GM23338 (cell line): ENCODE results near the gene MTMR8. TPM values are rescaled to one million over a fixed set of nuclear protein-coding genes. Genes with fewer than 3 reads are reported as not detected.

ENCODE experiments used
- ATAC-seq: fragments of 200-7000 bp; cut with Tn5 transposase; 3 replicates; pipeline ENCODE4 v1.9.1; 2020
- DNase-seq: peaks from one replicate; pipeline ENCODE4 v3.0.0-alpha.2; 2015; ENCODE audit warnings: low spot score
- H2AFZ ChIP-seq: fragments of 200-600 bp; sonication (generic); 2 replicates; pipeline ENCODE4 v1.8.0; 2016; ENCODE audit warnings: antibody characterized with exemption, mild to moderate bottlenecking, moderate library complexity
- H3F3A ChIP-seq: fragments of 200-600 bp; sonication (generic); replicated peaks from 2 replicates; pipeline ENCODE4 v1.8.0; 2017; ENCODE audit warnings: antibody characterized with exemption, mixed run types, low read depth
- H3K27ac ChIP-seq: fragments of 200-600 bp; sonication (generic); 2 replicates; pipeline ENCODE4 v1.6.1; 2016; ENCODE audit warnings: low read depth
- H3K27me3 ChIP-seq: fragments of 200-600 bp; sonication (generic); 2 replicates; pipeline ENCODE4 v1.8.0; 2016; ENCODE audit warnings: mild to moderate bottlenecking, mixed run types, moderate library complexity; ENCODE audit not compliant: insufficient read depth
- H3K36me3 ChIP-seq: fragments of 200-600 bp; sonication (generic); 2 replicates; pipeline ENCODE4 v1.8.0; 2016; ENCODE audit warnings: mild to moderate bottlenecking; ENCODE audit not compliant: insufficient read depth
- H3K4me1 ChIP-seq: fragments of 200-600 bp; sonication (generic); 2 replicates; pipeline ENCODE4 v1.8.0; 2016; ENCODE audit warnings: mild to moderate bottlenecking, moderate library complexity; ENCODE audit not compliant: insufficient read depth
- H3K4me2 ChIP-seq: fragments of 200-600 bp; sonication (generic); 2 replicates; pipeline ENCODE4 v1.7.1; 2017; ENCODE audit warnings: mixed run types
- H3K4me3 ChIP-seq: fragments of 200-600 bp; sonication (generic); 2 replicates; pipeline ENCODE4 v1.6.1; 2016; ENCODE audit warnings: mixed run types
- H3K79me2 ChIP-seq: fragments of 200-600 bp; sonication (generic); replicated peaks from 2 replicates; pipeline ENCODE4 v1.8.0; 2017; ENCODE audit warnings: mild to moderate bottlenecking; ENCODE audit not compliant: insufficient read depth
- H3K9me2 ChIP-seq: fragments of 200-600 bp; sonication (generic); 2 replicates; pipeline ENCODE4 v1.8.0; 2017; ENCODE audit not compliant: insufficient read depth
- H4K20me1 ChIP-seq: fragments of 200-600 bp; sonication (generic); replicated peaks from 2 replicates; pipeline ENCODE4 v1.8.0; 2017; ENCODE audit warnings: mild to moderate bottlenecking; ENCODE audit not compliant: insufficient read depth
- H3K27ac Mint-ChIP-seq: 2 replicates; pipeline ENCODE4 v1.8.0; 2020; ENCODE audit warnings: inconsistent platforms, mild to moderate bottlenecking, moderate library complexity, mixed read lengths
- H3K27me3 Mint-ChIP-seq: 3 replicates; pipeline ENCODE4 v1.8.0; 2022; ENCODE audit warnings: low read depth, mild to moderate bottlenecking, moderate library complexity, mixed read lengths, inconsistent platforms; ENCODE audit not compliant: insufficient read depth, poor library complexity
- H3K36me3 Mint-ChIP-seq: 3 replicates; pipeline ENCODE4 v1.8.0; 2021; ENCODE audit warnings: low read depth, mild to moderate bottlenecking, inconsistent platforms, moderate library complexity, mixed read lengths
- H3K4me1 Mint-ChIP-seq: 3 replicates; pipeline ENCODE4 v1.8.0; 2020; ENCODE audit warnings: mild to moderate bottlenecking, inconsistent platforms, mixed read lengths
- H3K4me3 Mint-ChIP-seq: 3 replicates; pipeline ENCODE4 v1.8.0; 2021; ENCODE audit warnings: moderate library complexity, mild to moderate bottlenecking, inconsistent platforms, mixed read lengths
- H3K9me3 Mint-ChIP-seq: 3 replicates; pipeline ENCODE4 v1.8.0; 2020; ENCODE audit warnings: moderate library complexity, mild to moderate bottlenecking, inconsistent platforms, mixed read lengths
- CREB1 ChIP-seq: fragments of 250-450 bp; sonication (Bioruptor Pico); IDR thresholded peaks from 2 replicates; pipeline ENCODE4 v1.5.0; 2020; ENCODE audit warnings: low read depth, mild to moderate bottlenecking, moderate library complexity
- POLR2AphosphoS5 ChIP-seq: IDR thresholded peaks from 2 replicates; pipeline ENCODE4 v1.6.1; 2016; ENCODE audit warnings: antibody characterized with exemption, low read depth
- ZNF331 ChIP-seq: fragments of 250-450 bp; sonication (Bioruptor Pico); IDR thresholded peaks from 2 replicates; pipeline ENCODE4 v1.5.0; 2020; ENCODE audit warnings: low read depth, mild to moderate bottlenecking, moderate library complexity
- polyA plus RNA-seq: library from polyadenylated mRNA; unstranded; fragments of >200 nt; fragmentation: Nextera tagmentation; extraction: Ambion mirVana; gene quantifications from 2 replicates; pipeline ENCODE4 v1.2.1, GENCODE V29; 2016
- total RNA-seq: library from RNA; depleted of rRNA; stranded (reverse); fragments of >200 nt; shearing (Covaris generic); gene quantifications from 2 replicates; pipeline ENCODE4 v1.2.3, GENCODE V29; 2014
- TF ChIP-seq, protein P1 (sequence below), 2 experiments: fragments of 200-600 bp in 1 of 2; sonication (generic) in 1 of 2; conservative IDR thresholded peaks; 2 replicates each; pipeline versions ENCODE4 v1.5.1 to v1.6.1; 2016 to 2017; ENCODE audit warnings: antibody characterized with exemption in 2 of 2, low read depth in 2 of 2, mild to moderate bottlenecking in 2 of 2, moderate library complexity in 1 of 2
- TF ChIP-seq, protein P2 (sequence below): fragments of 250-450 bp; sonication (Bioruptor Pico); IDR thresholded peaks from 2 replicates; pipeline ENCODE4 v1.5.0; 2020; ENCODE audit warnings: mild to moderate bottlenecking, moderate library complexity

The MTMR8 gene
- total and polyA plus RNA-seq, 2 experiments from 2014 or later, result 5.6 to 8.8 TPM

DNA sequence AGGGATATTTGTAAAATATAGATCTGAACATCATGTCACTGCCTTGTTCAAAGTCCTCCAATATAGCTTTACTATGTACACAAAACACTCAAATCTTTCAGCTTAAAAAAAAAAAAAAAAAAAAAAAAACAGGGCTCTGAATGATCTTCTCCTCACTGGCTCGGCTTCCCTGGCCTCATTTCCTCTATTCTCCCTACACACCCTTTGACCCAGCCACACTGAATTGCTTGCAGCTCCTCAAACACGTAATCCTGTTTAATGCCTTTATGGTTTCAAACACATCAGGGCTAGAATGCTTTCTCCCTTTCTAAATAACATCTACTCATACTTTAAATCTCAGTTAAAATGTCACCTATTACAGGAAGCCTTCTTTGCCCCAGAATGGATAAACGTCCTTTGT, 60.8 kb downstream of the MTMR8 start:
- Histone ChIP-seq H3K4me3 (no peak overlapping the region), H3K9me2 (no peaks in the 10 kb centered on the region), H3K27me3 (no peaks in the 10 kb centered on the region), H3K4me2 (no peak overlapping the region), H3F3A (no peaks in the 10 kb centered on the region), H3K27ac (no peak overlapping the region), H3K4me1 (no peaks in the 10 kb centered on the region), H4K20me1 (no peaks in the 10 kb centered on the region), H3K36me3 (no peaks in the 10 kb centered on the region), H3K79me2 (no peaks in the 10 kb centered on the region), H2AFZ (no peak overlapping the region)
- H3K4me3 Mint-ChIP-seq, result no peak overlapping the region
- DNase-seq (no peak), ATAC-seq (no peak)
- TF ChIP-seq ZNF331 (CRISPR knock-in tag), result no peak
- TF ChIP-seq, protein P1, sequence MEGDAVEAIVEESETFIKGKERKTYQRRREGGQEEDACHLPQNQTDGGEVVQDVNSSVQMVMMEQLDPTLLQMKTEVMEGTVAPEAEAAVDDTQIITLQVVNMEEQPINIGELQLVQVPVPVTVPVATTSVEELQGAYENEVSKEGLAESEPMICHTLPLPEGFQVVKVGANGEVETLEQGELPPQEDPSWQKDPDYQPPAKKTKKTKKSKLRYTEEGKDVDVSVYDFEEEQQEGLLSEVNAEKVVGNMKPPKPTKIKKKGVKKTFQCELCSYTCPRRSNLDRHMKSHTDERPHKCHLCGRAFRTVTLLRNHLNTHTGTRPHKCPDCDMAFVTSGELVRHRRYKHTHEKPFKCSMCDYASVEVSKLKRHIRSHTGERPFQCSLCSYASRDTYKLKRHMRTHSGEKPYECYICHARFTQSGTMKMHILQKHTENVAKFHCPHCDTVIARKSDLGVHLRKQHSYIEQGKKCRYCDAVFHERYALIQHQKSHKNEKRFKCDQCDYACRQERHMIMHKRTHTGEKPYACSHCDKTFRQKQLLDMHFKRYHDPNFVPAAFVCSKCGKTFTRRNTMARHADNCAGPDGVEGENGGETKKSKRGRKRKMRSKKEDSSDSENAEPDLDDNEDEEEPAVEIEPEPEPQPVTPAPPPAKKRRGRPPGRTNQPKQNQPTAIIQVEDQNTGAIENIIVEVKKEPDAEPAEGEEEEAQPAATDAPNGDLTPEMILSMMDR (conservative IDR thresholded peaks at IDR 0.05; ENCODE audit: low read depth in 2 of 2), result no peak
- TF ChIP-seq, protein P2, sequence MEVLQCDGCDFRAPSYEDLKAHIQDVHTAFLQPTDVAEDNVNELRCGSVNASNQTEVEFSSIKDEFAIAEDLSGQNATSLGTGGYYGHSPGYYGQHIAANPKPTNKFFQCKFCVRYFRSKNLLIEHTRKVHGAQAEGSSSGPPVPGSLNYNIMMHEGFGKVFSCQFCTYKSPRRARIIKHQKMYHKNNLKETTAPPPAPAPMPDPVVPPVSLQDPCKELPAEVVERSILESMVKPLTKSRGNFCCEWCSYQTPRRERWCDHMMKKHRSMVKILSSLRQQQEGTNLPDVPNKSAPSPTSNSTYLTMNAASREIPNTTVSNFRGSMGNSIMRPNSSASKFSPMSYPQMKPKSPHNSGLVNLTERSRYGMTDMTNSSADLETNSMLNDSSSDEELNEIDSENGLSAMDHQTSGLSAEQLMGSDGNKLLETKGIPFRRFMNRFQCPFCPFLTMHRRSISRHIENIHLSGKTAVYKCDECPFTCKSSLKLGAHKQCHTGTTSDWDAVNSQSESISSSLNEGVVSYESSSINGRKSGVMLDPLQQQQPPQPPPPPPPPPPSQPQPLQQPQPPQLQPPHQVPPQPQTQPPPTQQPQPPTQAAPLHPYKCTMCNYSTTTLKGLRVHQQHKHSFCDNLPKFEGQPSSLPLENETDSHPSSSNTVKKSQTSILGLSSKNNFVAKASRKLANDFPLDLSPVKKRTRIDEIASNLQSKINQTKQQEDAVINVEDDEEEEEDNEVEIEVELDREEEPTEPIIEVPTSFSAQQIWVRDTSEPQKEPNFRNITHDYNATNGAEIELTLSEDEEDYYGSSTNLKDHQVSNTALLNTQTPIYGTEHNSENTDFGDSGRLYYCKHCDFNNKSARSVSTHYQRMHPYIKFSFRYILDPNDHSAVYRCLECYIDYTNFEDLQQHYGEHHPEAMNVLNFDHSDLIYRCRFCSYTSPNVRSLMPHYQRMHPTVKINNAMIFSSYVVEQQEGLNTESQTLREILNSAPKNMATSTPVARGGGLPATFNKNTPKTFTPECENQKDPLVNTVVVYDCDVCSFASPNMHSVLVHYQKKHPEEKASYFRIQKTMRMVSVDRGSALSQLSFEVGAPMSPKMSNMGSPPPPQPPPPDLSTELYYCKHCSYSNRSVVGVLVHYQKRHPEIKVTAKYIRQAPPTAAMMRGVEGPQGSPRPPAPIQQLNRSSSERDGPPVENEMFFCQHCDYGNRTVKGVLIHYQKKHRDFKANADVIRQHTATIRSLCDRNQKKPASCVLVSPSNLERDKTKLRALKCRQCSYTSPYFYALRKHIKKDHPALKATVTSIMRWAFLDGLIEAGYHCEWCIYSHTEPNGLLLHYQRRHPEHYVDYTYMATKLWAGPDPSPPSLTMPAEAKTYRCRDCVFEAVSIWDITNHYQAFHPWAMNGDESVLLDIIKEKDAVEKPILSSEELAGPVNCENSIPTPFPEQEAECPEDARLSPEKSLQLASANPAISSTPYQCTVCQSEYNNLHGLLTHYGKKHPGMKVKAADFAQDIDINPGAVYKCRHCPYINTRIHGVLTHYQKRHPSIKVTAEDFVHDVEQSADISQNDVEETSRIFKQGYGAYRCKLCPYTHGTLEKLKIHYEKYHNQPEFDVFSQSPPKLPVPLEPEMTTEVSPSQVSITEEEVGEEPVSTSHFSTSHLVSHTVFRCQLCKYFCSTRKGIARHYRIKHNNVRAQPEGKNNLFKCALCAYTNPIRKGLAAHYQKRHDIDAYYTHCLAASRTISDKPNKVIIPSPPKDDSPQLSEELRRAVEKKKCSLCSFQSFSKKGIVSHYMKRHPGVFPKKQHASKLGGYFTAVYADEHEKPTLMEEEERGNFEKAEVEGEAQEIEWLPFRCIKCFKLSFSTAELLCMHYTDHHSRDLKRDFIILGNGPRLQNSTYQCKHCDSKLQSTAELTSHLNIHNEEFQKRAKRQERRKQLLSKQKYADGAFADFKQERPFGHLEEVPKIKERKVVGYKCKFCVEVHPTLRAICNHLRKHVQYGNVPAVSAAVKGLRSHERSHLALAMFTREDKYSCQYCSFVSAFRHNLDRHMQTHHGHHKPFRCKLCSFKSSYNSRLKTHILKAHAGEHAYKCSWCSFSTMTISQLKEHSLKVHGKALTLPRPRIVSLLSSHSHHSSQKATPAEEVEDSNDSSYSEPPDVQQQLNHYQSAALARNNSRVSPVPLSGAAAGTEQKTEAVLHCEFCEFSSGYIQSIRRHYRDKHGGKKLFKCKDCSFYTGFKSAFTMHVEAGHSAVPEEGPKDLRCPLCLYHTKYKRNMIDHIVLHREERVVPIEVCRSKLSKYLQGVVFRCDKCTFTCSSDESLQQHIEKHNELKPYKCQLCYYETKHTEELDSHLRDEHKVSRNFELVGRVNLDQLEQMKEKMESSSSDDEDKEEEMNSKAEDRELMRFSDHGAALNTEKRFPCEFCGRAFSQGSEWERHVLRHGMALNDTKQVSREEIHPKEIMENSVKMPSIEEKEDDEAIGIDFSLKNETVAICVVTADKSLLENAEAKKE (CRISPR knock-in tag), result no peak
- no peak for TF ChIP-seq POLR2AphosphoS5
- TF ChIP-seq CREB1, result no peak
- no peaks in the 10 kb centered on the region for H3K27me3 Mint-ChIP-seq
- no peak overlapping the region for H3K27ac Mint-ChIP-seq
- H3K36me3 Mint-ChIP-seq, result no peaks in the 10 kb centered on the region
- H3K4me1 Mint-ChIP-seq, result no peaks in the 10 kb centered on the region
- H3K9me3 Mint-ChIP-seq, result no peaks in the 10 kb centered on the region
